DOHH2 (cell line): ENCODE measurements around the gene PARPBP.

Experiments
- H3F3A ChIP-seq: fragments of 200-600 bp; sonication (generic), shearing (Covaris generic); 2 replicates; pipeline ENCODE4 v1.6.0; 2016; ENCODE audit warnings: antibody characterized with exemption, mild to moderate bottlenecking; ENCODE audit not compliant: control insufficient read depth, insufficient read depth
- H3K27ac ChIP-seq: fragments of 200-600 bp; sonication (generic); 2 replicates; pipeline ENCODE4 v1.5.1; 2014; ENCODE audit warnings: low read depth, mild to moderate bottlenecking, low read length, moderate library complexity
- H3K27me3 ChIP-seq: fragments of 200-600 bp; sonication (generic); 2 replicates; pipeline ENCODE4 v1.6.1; 2014; ENCODE audit warnings: mild to moderate bottlenecking, low read length, mixed read lengths; ENCODE audit not compliant: control insufficient read depth
- H3K36me3 ChIP-seq: fragments of 200-600 bp; sonication (generic); 2 replicates; pipeline ENCODE4 v1.6.1; 2014; ENCODE audit warnings: mild to moderate bottlenecking, low read length, moderate library complexity, mixed read lengths; ENCODE audit not compliant: control insufficient read depth
- H3K4me1 ChIP-seq: fragments of 200-600 bp; sonication (generic); 2 replicates; pipeline ENCODE4 v1.6.1; 2014; ENCODE audit warnings: mild to moderate bottlenecking, low read length, mixed read lengths; ENCODE audit not compliant: control insufficient read depth
- H3K4me2 ChIP-seq: fragments of 200-600 bp; sonication (generic); 2 replicates; pipeline ENCODE4 v1.6.0; 2014; ENCODE audit warnings: mild to moderate bottlenecking, low read length, moderate library complexity
- H3K4me3 ChIP-seq: fragments of 200-600 bp; sonication (generic); 2 replicates; pipeline ENCODE4 v1.5.1; 2014; ENCODE audit warnings: mild to moderate bottlenecking, low read length, mixed read lengths
- H3K79me2 ChIP-seq: fragments of 200-600 bp; sonication (generic); 2 replicates; pipeline ENCODE4 v1.6.1; 2014; ENCODE audit warnings: mild to moderate bottlenecking, low read length, mixed read lengths; ENCODE audit not compliant: control insufficient read depth
- H3K9me2 ChIP-seq: fragments of 200-600 bp; sonication (generic); replicated peaks from 2 replicates; pipeline ENCODE4 v1.6.1; 2014; ENCODE audit warnings: mild to moderate bottlenecking, low read length, mixed read lengths; ENCODE audit not compliant: control insufficient read depth
- H3K9me3 ChIP-seq: fragments of 200-600 bp; sonication (generic); 2 replicates; pipeline ENCODE4 v1.6.1; 2014; ENCODE audit warnings: antibody characterized with exemption, low read length, mixed read lengths; ENCODE audit not compliant: control insufficient read depth, insufficient read depth
- H4K20me1 ChIP-seq: fragments of 200-600 bp; sonication (generic); 2 replicates; pipeline ENCODE4 v1.6.0; 2014; ENCODE audit warnings: low read depth, mild to moderate bottlenecking, antibody characterized with exemption, low read length, moderate library complexity; ENCODE audit not compliant: control insufficient read depth, insufficient read depth
- CTCF ChIP-seq: fragments of 200-600 bp; sonication (generic); IDR thresholded peaks from one replicate; pipeline ENCODE4 v1.5.1; 2014; ENCODE audit warnings: antibody characterized with exemption, mild to moderate bottlenecking, low read depth, low read length; ENCODE audit not compliant: poor library complexity, severe bottlenecking
- EZH2phosphoT487 ChIP-seq: fragments of 200-600 bp; sonication (generic); IDR thresholded peaks from 2 replicates; pipeline ENCODE4 v1.6.1; 2017; ENCODE audit warnings: borderline replicate concordance, mild to moderate bottlenecking, antibody characterized with exemption, low read length, moderate library complexity, mixed read lengths

PARPBP gene

GRCh38 chr12:102174117-102174516, 54.1 kb downstream of the PARPBP start:
- TF ChIP-seq CTCF, result no peak
- no peak for TF ChIP-seq EZH2phosphoT487
- Histone ChIP-seq H3K36me3 (peaks cover 46% of the 10 kb centered on the region), H3F3A (no peaks in the 10 kb centered on the region), H3K4me1 (no peaks in the 10 kb centered on the region), H4K20me1 (no peaks in the 10 kb centered on the region), H3K9me2 (no peaks in the 10 kb centered on the region), H3K9me3 (no peaks in the 10 kb centered on the region), H3K4me3 (no peak overlapping the region), H3K79me2 (no peaks in the 10 kb centered on the region), H3K27ac (no peak overlapping the region), H3K4me2 (no peak overlapping the region), H3K27me3 (no peaks in the 10 kb centered on the region)

GRCh38 chr12:102174761-102175160, 54.8 kb downstream of the PARPBP start:
- no peaks in the 10 kb centered on the region for H3K4me1 ChIP-seq
- no peak overlapping the region for H3K4me2 ChIP-seq
- TF ChIP-seq EZH2phosphoT487 (no peak), CTCF (no peak)
- H3K79me2 ChIP-seq, result no peaks in the 10 kb centered on the region
- H4K20me1 ChIP-seq, result no peaks in the 10 kb centered on the region
- no peaks in the 10 kb centered on the region for H3K9me3 ChIP-seq
- H3K9me2 ChIP-seq, result no peaks in the 10 kb centered on the region
- H3K27me3 ChIP-seq, result no peaks in the 10 kb centered on the region
- no peak overlapping the region for H3K27ac ChIP-seq
- no peak overlapping the region for H3K4me3 ChIP-seq
- H3K36me3 ChIP-seq, result peaks cover 40% of the 10 kb centered on the region
- H3F3A ChIP-seq, result no peaks in the 10 kb centered on the region

- TF ChIP-seq CTCF (no peak), EZH2phosphoT487 (no peak)
- no peaks in the 10 kb centered on the region for H3K9me3 ChIP-seq
- no peaks in the 10 kb centered on the region for H3K4me1 ChIP-seq
- no peak overlapping the region for H3K27ac ChIP-seq
- H3K9me2 ChIP-seq, result no peaks in the 10 kb centered on the region
- peaks cover 24% of the 10 kb centered on the region for H3K36me3 ChIP-seq
- no peaks in the 10 kb centered on the region for H4K20me1 ChIP-seq
- H3F3A ChIP-seq, result no peaks in the 10 kb centered on the region
- no peaks in the 10 kb centered on the region for H3K79me2 ChIP-seq
- no peak overlapping the region for H3K4me2 ChIP-seq
- no peaks in the 10 kb centered on the region for H3K27me3 ChIP-seq
- no peak overlapping the region for H3K4me3 ChIP-seq
These were observed 62.7 kb downstream of the PARPBP start for GRCh38 chr12:102182635-102183034.

GRCh38 chr12:102195826-102196225, 75.8 kb downstream of the PARPBP start:
- no peak overlapping the region for H3K27ac ChIP-seq
- H3K9me2 ChIP-seq, result no peaks in the 10 kb centered on the region
- no peaks in the 10 kb centered on the region for H3K9me3 ChIP-seq
- H3K4me2 ChIP-seq, result no peak overlapping the region
- no peaks in the 10 kb centered on the region for H3K27me3 ChIP-seq
- H3K36me3 ChIP-seq, result peaks cover 23% of the 10 kb centered on the region
- H3K4me3 ChIP-seq, result no peak overlapping the region
- H4K20me1 ChIP-seq, result no peaks in the 10 kb centered on the region
- no peak for TF ChIP-seq CTCF
- TF ChIP-seq EZH2phosphoT487, result no peak
- no peaks in the 10 kb centered on the region for H3F3A ChIP-seq
- H3K4me1 ChIP-seq, result no peaks in the 10 kb centered on the region
- no peaks in the 10 kb centered on the region for H3K79me2 ChIP-seq
